IPS DF 4.7 (cell line): ENCODE measurements around the gene ADAMTSL4.
"Not testable (repeated sequence)": the region's sequence is repeated elsewhere in the genome, so short reads cannot be mapped to it uniquely, and the experiment has no call there.

Source experiments
- DNase-seq: peaks from one replicate; pipeline ENCODE4 v3.0.0-alpha.2; 2013; ENCODE audit warnings: low spot score; ENCODE audit errors: extremely low read depth

The ADAMTSL4 gene

GRCh38 chr1:150555198-150555970 lies 6.2 kb downstream of the ADAMTSL4 start:
- no peak for DNase-seq

- no peak for DNase-seq
Measured at GRCh38 chr1:150555971-150556865, 7.0 kb downstream of the ADAMTSL4 start.

- DNase-seq, result no peak
Measured at GRCh38 chr1:150557065-150557600, 7.9 kb downstream of the ADAMTSL4 start.

DNA sequence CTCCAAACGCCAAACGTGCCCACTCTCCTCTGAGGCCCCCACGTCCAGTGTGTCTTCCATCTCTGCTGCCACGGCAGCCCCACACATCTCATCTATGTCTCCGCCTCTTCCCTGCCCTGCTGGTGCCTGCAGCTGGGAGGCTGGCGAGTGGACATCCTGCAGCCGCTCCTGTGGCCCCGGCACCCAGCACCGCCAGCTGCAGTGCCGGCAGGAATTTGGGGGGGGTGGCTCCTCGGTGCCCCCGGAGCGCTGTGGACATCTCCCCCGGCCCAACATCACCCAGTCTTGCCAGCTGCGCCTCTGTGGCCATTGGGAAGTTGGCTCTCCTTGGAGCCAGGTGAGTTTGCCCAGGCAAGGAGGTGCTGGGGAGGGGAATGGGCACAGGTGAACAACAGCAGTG lies 8.6 kb downstream of the ADAMTSL4 start:
- no peak for DNase-seq

GRCh38 chr1:150558303-150558704 lies 9.1 kb downstream of the ADAMTSL4 start:
- no peak for DNase-seq

DNA sequence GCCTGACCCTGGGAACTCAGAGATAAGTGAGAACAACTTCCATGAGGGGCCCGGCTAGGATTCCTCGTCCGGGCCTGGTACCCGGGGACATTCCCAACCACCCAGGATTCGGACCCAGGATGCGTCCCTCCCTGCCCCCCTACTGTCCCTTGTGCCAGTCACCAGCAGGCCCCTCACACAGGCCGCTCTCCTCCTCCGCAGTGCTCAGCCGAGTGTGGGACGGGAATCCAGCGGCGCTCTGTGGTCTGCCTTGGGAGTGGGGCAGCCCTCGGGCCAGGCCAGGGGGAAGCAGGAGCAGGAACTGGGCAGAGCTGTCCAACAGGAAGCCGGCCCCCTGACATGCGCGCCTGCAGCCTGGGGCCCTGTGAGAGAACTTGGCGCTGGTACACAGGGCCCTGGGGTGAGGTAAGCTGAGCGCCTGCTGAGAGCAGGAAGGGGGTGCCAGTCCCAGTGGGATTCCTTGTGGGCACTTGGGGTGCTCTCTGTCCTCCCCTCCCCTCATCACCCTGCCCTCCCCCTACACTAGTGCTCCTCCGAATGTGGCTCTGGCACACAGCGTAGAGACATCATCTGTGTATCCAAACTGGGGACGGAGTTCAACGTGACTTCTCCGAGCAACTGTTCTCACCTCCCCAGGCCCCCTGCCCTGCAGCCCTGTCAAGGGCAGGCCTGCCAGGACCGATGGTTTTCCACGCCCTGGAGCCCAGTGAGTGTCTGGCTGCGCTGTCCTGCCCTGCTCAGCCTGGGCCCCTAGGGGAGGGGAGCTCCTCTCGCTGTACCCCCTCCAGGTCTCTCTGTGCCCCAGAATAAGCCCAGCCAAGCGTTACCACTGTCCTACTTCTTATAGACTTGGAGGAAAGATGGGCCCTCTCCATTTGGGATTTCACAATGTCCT lies 9.8 kb downstream of the ADAMTSL4 start:
- DNase-seq, result no peak

GRCh38 chr1:150559656-150560010 lies 10.4 kb downstream of the ADAMTSL4 start:
- DNase-seq, result no peak

DNA sequence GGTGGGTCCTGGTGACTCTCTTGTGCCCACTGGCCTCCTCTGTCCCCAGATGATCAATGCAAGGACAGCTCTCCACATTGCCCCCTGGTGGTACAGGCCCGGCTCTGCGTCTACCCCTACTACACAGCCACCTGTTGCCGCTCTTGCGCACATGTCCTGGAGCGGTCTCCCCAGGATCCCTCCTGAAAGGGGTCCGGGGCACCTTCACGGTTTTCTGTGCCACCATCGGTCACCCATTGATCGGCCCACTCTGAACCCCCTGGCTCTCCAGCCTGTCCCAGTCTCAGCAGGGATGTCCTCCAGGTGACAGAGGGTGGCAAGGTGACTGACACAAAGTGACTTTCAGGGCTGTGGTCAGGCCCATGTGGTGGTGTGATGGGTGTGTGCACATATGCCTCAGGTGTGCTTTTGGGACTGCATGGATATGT lies 10.8 kb downstream of the ADAMTSL4 start:
- no peak for DNase-seq

- DNase-seq, result no peak
Measured at GRCh38 chr1:150560576-150561253, 11.5 kb downstream of the ADAMTSL4 start.

GRCh38 chr1:150561254-150561973 lies 12.2 kb downstream of the ADAMTSL4 start:
- no peak for DNase-seq

- DNase-seq, result no peak
Measured at GRCh38 chr1:150561974-150562445, 12.8 kb downstream of the ADAMTSL4 start.

- no peak for DNase-seq
Measured at GRCh38 chr1:150562446-150563339, 13.5 kb downstream of the ADAMTSL4 start.

GRCh38 chr1:150563340-150564038 lies 14.3 kb downstream of the ADAMTSL4 start:
- DNase-seq, result no peak

GRCh38 chr1:150564051-150564991 lies 15.1 kb downstream of the ADAMTSL4 start:
- DNase-seq, result no peak

GRCh38 chr1:150565240-150565991 lies 16.2 kb downstream of the ADAMTSL4 start:
- DNase-seq, result not testable (repeated sequence)

- DNase-seq, result no peak
Measured at GRCh38 chr1:150566589-150567340, 17.6 kb downstream of the ADAMTSL4 start.
